ENCODE measurements around the gene STK33. TPM values are rescaled to one million over a fixed set of nuclear protein-coding genes. Genes with fewer than 3 reads are reported as not detected.

The STK33 gene
- total and polyA plus RNA-seq, 2 of the 13 experiments (the other 11 are each of a cell fraction or from before 2014, with no cell fraction given), result 2.7 to 12.6 TPM

DNA sequence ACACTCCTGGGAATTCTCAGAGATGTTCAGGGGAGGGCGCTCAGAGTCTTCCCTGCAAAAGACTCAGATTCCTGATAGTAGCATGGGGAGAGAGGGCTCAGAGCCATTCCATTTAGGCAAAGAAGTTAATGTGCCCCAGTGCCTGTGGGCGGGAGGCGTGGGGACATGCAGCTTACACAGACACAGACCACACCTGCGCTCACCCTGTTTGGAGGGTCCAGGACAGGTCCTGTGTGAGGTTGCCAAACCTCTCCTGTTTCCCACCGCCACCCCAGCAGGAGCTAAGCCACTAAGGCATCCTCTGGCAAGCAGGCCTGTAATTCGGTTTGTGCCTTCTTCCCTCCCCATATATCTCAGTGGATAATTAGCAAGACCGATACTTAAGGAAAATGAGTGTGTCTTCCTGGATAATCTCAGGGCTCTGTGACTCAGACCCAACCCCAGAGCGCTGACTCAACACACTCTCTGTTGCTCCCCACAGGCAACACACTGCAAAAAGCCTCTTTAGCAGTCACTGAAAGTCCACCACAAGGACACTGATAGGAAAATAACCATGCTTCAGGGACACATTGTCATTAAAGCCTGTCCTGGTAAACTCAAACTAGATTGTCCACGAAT lies 211.5 kb downstream of the STK33 start:
- 54% methylated on average over 6 of the region's 9 CpGs for WGBS (ENCODE audit: low lambda C conversion rate)
- no peak for TF ChIP-seq CC2D1A (CRISPR knock-in tag; IDR thresholded peaks at IDR 0.05)
- peaks cover 7% of the 10 kb centered on the region for H3K4me1 ChIP-seq (ENCODE audit: insufficient read depth, low read length)
- DNase-seq (ENCODE audit: low spot score), result no peak
- H3K36me3 ChIP-seq (replicated peaks in 1 of 2; ENCODE audit: control insufficient read depth in 1 of 2, insufficient read depth in 2 of 2, low read length in 2 of 2), result no peaks in the 10 kb centered on the region
- H4K20me1 ChIP-seq (ENCODE audit: insufficient read depth, low read length), result no peaks in the 10 kb centered on the region
- H3K4me3 ChIP-seq (replicated peaks in 1 of 3; ENCODE audit: insufficient read depth in 1 of 3, low read depth in 2 of 3, low read length in 3 of 3), result no peak overlapping the region
- intact Hi-C loops (cut with micrococcal nuclease; ENCODE audit: unreplicated experiment), result no loop called here
- H3K27me3 ChIP-seq (ENCODE audit: control insufficient read depth in 1 of 2, insufficient read depth in 2 of 2, low read length in 2 of 2), result no peaks in the 10 kb centered on the region
- no peaks in the 10 kb centered on the region for H3K9me3 ChIP-seq (ENCODE audit: low read length)
- H3K79me2 ChIP-seq (ENCODE audit: insufficient read depth, low read length), result no peaks in the 10 kb centered on the region
- ChIA-PET POLR2A (no interaction called here), CTCF (ENCODE audit: low intra/inter-chr PET ratio, low total read pairs) (no interaction called here)
- in situ Hi-C loops (cut with HindIII; ENCODE audit: extremely low pct_ligation_motif_present, low pct_unique_long_range_greater_than_20kb), result no loop called here
- H3K9ac ChIP-seq (ENCODE audit: insufficient read depth, low read depth, low read length), result no peak overlapping the region
- H3K4me2 ChIP-seq (ENCODE audit: low read depth, low read length), result no peak overlapping the region
- BruUV-seq (replicated peaks), result no TSS peak
- ATAC-seq, result no peak
- H2AFZ ChIP-seq (ENCODE audit: low read length), result no peak overlapping the region
- no peak for FAIRE-seq
- no peak overlapping the region for H3K27ac ChIP-seq (ENCODE audit: extremely low read length, insufficient read depth, low read length)

DNA sequence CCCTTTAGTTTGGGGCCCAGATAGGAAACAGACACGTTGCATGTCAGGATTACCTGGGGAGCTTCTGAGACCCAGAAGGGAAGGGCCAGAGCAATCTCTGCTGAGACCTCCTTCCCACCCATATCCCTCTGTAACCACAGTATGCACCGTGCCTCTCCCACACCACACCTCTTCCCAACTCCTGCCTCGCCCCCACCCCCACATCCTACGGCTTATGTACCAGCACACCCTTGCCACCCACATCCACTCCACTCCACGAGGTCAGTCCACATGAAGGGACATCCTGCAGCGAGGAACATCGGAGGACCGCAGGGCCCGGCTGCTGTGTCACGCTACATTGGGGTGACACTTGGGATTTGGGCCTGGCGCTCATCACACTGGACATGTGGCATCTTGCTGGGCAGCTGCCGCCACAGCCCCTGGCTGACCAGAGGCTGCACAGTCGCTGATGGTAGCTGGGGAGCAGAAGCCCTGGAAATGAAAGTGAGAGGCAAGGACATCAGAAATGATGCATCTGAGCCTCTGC lies 212.1 kb downstream of the STK33 start:
- H3K4me1 ChIP-seq (ENCODE audit: insufficient read depth, low read length), result peaks cover 1% of the 10 kb centered on the region; the same call in 1 of the 2 replicates
- no peak overlapping the region for H2AFZ ChIP-seq (ENCODE audit: low read length)
- no peak overlapping the region for H3K4me3 ChIP-seq (replicated peaks in 1 of 3; ENCODE audit: insufficient read depth in 1 of 3, low read depth in 2 of 3, low read length in 3 of 3)
- WGBS (ENCODE audit: low lambda C conversion rate), result 53% methylated on average over 11 of the region's 13 CpGs
- in situ Hi-C loops (cut with HindIII; ENCODE audit: extremely low pct_ligation_motif_present, low pct_unique_long_range_greater_than_20kb), result no loop called here
- no peak overlapping the region for H3K9ac ChIP-seq (ENCODE audit: insufficient read depth, low read depth, low read length)
- intact Hi-C loops (cut with micrococcal nuclease; ENCODE audit: unreplicated experiment), result no loop called here
- no peaks in the 10 kb centered on the region for H3K27me3 ChIP-seq (ENCODE audit: control insufficient read depth in 1 of 2, insufficient read depth in 2 of 2, low read length in 2 of 2)
- H3K79me2 ChIP-seq (ENCODE audit: insufficient read depth, low read length), result no peaks in the 10 kb centered on the region
- no peak overlapping the region for H3K27ac ChIP-seq (ENCODE audit: extremely low read length, insufficient read depth, low read length)
- ATAC-seq, result no peak
- no peak for TF ChIP-seq CENPX (CRISPR knock-in tag; IDR thresholded peaks at IDR 0.05)
- TF ChIP-seq ZNF615 (CRISPR knock-in tag; IDR thresholded peaks at IDR 0.05; ENCODE audit: borderline replicate concordance), result no peak
- no peak for TF ChIP-seq ESRRA (CRISPR knock-in tag; IDR thresholded peaks at IDR 0.05; ENCODE audit: low read depth)
- TF ChIP-seq MBNL3 (CRISPR knock-in tag; conservative IDR thresholded peaks at IDR 0.05), result no peak
- no peak for TF ChIP-seq SNAI1 (CRISPR knock-in tag; IDR thresholded peaks at IDR 0.05; ENCODE audit: borderline replicate concordance)
- no peak for TF ChIP-seq TBL1XR1 (IDR thresholded peaks at IDR 0.05; ENCODE audit: borderline replicate concordance, low read length, partially characterized antibody)
- TF ChIP-seq ATF7 (IDR thresholded peaks at IDR 0.05), result no peak
- TF ChIP-seq ATF7 (CRISPR knock-in tag; IDR thresholded peaks at IDR 0.05), result no peak
- TF ChIP-seq ZNF432 (CRISPR knock-in tag; IDR thresholded peaks at IDR 0.05; ENCODE audit: borderline replicate concordance), result no peak
- TF ChIP-seq ZNF878 (CRISPR knock-in tag; IDR thresholded peaks at IDR 0.05), result no peak
- TF ChIP-seq, protein P1, sequence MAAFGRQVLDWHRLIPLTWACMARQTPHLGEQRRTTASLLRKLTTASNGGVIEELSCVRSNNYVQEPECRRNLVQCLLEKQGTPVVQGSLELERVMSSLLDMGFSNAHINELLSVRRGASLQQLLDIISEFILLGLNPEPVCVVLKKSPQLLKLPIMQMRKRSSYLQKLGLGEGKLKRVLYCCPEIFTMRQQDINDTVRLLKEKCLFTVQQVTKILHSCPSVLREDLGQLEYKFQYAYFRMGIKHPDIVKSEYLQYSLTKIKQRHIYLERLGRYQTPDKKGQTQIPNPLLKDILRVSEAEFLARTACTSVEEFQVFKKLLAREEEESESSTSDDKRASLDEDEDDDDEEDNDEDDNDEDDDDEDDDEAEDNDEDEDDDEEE (CRISPR knock-in tag; IDR thresholded peaks at IDR 0.05), result no peak
- TF ChIP-seq MEF2D (CRISPR knock-in tag; IDR thresholded peaks at IDR 0.05), result no peak
- no peaks in the 10 kb centered on the region for H3K36me3 ChIP-seq (replicated peaks in 1 of 2; ENCODE audit: control insufficient read depth in 1 of 2, insufficient read depth in 2 of 2, low read length in 2 of 2)
- no peaks in the 10 kb centered on the region for H4K20me1 ChIP-seq (ENCODE audit: insufficient read depth, low read length)
- ChIA-PET POLR2A (no interaction called here), CTCF (ENCODE audit: low intra/inter-chr PET ratio, low total read pairs) (no interaction called here)
- no peak for FAIRE-seq
- H3K9me3 ChIP-seq (ENCODE audit: low read length), result no peaks in the 10 kb centered on the region
- no peak overlapping the region for H3K4me2 ChIP-seq (ENCODE audit: low read depth, low read length)
- no peak for DNase-seq (ENCODE audit: low spot score)
- no TSS peak for BruUV-seq (replicated peaks)
